HG02588 (cell line): Measurements from ENCODE around the gene SOX18.

ENCODE experiments used
- ATAC-seq: cut with Tn5 transposase; IDR thresholded peaks from one replicate; pipeline ENCODE4 v1.9.1; 2021; ENCODE audit warnings: mild to moderate bottlenecking, moderate library complexity; ENCODE audit not compliant: unreplicated experiment

Gene SOX18

DNA sequence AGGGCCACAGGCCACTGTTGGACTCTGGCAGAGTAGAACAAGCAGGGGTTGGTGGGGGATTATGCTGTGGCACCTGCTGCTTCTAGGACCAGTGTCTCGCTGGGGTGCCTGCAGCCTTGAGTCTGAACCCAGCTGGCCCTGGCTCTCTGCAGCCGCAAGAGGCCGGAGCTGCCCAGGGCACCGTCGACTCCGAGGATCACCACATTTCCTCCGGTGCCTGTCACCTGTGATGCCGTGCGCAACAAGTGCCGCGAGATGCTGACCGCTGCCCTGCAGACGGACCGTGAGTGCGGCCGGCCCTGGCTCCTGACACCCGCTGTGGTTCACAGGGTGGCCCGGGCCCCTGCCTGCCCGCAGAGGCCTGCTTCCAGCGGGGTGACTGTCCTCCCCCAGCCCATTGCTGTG is 19.8 kb upstream of the SOX18 start:
- ATAC-seq = no peak

DNA sequence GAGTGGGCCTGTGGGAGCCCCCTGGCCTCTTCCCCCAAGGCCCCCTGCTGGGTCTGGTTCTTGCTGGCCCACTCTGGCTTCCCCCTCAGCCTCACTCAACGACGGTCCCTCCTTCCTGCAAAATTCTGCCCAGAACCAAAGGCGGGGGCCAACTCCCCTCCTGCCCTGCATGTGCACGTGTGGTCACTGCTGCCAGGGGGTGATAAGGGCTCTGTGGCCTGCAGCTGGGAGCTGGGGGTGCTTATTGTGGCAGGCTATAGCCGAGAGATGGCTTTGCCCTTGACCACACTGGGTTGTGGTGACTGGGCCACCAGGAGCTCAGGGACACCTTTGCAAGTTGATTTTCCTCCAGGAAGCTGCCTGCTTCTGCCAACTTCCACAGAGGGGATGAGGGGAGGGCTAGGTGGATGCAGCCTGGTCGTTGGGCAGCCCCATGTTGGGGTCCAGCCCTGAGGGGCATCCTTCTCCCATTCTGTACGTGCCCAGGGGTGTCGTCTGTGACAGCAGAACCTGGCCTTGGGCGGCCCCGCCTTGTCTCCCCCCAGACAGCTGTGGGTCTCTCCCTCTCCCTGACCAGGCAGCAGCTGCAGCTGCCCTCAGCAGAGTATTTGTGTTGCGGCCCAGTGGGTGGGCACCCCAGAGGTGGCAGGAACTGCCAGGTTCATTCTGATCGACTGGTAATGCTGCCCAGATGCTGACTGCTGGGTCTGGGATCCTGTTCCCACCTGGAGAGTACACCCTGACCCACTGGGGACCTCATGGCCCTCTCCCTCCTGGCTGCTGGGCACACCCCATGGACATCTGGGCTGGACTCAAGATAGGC is 19.2 kb upstream of the SOX18 start:
- ATAC-seq = no peak

DNA sequence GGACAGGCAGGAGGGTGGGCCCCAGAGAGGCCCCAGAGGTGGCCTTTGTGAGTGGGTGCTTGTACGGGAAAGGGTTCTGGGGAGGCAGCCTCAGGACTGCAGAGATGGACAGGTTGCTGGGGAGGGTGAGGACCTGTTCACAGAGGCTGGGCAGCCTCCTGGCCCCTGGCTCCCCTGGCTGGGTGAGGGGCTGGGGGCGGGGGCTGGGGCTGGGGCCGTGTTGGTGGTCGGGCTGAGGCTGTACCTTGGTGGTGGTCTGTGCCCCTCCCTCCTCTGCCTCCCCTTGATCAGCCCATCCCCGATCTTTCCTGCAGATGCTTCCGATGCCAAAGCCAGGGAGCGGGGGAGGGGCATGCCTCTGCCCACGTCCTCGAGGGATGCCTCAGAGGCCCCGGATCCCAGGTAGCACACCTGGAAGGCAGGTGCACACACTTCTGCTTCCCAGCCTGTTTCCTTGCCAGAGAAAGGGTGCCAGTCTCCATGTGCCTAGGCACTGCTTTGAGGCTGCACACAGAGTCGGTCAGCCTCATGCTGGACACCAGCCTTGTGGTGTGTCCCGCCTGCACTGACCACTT is 18.4 kb upstream of the SOX18 start:
- no peak for ATAC-seq

- ATAC-seq = no peak
Observed at GRCh38 chr20:64067005-64067632, 17.7 kb upstream of the SOX18 start.

DNA sequence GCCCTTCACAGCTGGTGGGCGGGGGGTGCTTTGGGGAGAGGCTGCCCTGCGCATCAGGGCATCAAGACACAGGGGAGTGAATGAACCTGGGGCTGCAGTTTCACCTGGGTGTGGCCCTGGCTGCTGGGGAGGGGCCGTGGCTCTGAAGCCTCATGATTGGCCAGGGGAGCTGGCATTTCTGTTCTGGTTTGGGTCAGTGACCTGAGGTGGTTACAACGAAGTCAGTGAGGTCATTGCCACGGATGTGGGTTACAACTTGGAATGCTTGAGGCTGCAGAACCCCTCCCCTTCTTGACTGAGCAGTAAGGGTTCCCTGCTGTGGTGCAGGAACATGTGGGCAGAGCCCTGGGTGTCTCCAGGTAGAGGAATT is 16.5 kb upstream of the SOX18 start:
- no peak for ATAC-seq

DNA sequence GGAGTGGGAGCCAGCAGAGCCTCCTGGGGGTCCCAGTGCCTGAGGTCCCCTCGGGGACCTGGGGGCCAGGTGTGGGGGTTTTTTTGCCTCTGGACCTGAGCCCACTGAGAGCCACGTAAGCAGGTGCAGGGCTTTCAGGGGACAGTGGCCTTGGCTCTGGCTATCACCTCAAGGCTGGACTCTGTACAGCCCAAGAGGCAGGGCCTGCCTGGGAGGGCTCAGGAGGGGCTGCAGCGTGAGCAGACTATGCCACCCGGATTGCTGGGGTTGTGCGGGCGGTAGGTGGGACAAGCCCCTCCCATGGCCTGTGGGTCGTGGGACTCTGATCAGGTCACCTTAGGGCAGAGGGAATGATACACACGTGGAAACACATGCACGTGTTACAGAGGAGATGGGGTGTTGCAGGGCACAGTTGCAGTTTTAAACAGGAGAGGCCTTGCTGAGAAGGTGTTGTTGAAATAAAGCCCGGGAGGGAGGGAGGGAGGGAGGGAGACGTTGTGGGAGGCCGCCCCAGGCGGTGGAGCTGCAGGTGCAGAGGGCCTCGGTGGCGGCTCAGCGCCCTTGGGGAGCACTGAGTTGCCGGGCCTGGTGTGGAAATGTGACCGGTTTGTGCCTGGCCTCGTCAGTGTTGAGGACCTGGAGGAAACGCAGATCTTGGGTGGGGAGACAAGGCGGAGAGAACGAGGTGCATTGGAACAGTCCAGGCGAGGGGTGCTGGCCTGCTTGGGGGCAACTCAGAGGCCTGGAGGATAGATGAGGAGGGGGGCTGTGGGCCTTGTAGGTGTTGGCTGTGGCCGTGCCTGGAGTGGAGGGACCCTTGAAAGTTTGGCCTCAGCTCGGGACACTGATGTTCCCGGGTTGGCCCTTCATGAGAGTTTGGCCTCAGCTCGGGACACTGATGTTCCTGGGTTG is 15.9 kb upstream of the SOX18 start:
- no peak for ATAC-seq

- no peak for ATAC-seq
Observed at GRCh38 chr20:64064145-64064698, 14.8 kb upstream of the SOX18 start.

DNA sequence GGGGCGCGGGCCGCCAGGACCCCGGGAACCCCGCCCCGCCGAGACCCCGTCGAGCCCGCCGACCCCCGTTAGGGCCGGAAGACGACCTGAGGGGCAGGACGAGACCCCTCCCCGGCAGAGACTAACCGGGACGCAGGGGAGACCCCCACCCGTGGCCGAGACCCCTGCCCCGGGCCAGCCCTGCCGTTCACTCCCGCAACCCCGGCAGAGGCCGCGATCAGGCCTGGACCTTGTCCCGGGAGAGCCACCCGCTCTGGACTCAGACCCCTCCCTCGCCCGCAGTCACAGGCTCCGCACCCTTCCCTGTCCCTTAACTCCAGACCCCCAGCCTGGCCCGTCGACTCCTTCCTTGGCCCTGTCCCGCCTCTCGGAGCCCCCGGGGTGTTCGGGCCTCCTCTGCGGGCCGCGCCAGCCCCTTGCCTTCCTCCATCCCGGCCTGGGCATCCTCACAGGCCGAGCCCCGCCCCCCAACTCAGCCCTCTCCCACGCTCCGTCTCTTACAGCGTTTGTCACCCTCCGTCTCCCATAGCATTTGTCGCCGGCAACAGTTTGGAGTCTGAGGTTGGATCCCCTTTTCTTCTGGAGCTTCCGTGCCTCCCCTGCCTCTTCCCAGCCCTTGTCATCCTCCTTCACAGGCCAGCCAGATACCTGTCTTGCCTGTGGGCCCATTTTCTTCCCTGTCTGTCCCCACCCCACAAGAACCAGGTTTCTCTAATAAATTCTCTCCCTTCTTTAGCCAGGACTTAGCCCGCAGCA is 14.1 kb upstream of the SOX18 start:
- ATAC-seq = no peak

DNA sequence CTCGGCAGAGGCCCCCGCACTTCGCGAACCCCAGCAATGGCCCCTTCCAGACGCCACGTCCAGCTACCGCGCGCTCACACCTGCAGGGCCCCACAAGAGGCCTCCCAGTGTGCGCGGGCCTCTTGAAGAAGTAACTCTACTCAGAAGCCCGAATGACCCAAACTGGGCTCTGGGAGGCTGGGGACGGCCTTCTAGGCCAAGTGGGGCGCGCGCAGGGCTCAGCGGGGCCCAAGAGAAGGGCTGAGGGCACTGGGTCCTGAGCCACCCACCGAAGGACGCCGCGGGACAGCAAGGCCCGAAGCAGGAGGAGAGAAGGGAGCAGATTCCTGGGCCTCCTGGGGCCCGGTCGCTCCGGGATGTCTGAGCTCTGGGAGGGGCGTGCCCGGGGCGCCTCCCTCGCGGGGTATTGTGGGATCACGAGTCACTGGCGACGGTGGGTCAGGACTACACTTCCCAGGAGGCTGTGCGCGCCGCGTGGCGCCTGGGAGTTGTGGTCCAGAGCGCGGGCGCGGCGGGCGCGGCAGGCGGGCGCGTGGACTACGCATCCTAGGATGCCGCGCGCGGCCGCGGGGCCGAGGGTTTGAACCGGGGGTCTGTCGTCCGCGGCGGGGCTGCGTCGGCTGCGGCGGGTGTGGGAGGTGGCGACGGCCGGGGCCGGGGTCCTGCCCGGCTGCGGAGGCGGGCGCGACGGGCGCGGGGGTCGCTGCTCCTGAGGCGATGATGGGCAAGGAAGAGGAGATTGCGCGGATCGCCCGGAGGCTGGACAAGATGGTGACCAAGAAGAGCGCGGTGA is 13.4 kb upstream of the SOX18 start, which contains the start of gene TCEA2:
Gene TCEA2, plus strand, starts transcription at position 603 of the 793 bp plus-strand sequence. Its CDS starts 115 bp downstream, at position 718.
- peak; percentile 81 for ATAC-seq

- ATAC-seq = no peak
Observed at GRCh38 chr20:64062276-64062595, 12.8 kb upstream of the SOX18 start.

DNA sequence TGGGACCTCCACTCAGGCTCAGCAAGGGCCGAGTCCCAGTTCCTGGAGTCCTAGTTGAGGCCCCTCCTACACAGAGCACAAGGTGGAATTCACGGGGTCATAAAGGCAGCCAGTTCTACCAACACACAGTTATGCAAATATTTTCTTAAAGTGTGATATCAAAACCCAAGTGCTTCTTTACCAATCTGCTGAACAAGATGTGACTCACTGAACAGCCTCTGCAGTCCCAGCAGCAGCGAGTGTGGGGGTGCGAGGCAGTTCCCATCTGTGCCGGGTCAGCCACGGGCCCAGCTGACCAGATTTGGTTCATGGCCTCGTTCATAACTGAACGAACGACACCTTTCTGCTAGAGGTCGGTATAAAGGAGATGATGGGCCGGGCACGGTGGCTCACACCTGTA is 9.1 kb upstream of the SOX18 start:
- no peak for ATAC-seq

GRCh38 chr20:64057628-64058498 is 8.4 kb upstream of the SOX18 start:
- ATAC-seq = no peak

GRCh38 chr20:64056889-64057627 is 7.6 kb upstream of the SOX18 start:
- ATAC-seq = no peak

DNA sequence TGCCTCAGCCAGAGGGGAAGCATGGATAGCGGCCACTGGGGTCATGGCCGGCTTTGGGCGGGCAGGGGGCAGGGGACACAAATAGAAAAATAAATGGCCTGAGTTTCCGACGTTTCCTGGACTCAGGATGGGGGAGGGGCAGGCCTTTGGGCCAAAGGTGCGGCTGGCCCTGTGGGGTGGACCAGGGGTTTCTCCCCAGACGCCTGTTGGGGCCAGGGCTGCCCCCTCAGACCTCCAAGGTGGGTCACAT is 7.1 kb upstream of the SOX18 start:
- no peak for ATAC-seq

DNA sequence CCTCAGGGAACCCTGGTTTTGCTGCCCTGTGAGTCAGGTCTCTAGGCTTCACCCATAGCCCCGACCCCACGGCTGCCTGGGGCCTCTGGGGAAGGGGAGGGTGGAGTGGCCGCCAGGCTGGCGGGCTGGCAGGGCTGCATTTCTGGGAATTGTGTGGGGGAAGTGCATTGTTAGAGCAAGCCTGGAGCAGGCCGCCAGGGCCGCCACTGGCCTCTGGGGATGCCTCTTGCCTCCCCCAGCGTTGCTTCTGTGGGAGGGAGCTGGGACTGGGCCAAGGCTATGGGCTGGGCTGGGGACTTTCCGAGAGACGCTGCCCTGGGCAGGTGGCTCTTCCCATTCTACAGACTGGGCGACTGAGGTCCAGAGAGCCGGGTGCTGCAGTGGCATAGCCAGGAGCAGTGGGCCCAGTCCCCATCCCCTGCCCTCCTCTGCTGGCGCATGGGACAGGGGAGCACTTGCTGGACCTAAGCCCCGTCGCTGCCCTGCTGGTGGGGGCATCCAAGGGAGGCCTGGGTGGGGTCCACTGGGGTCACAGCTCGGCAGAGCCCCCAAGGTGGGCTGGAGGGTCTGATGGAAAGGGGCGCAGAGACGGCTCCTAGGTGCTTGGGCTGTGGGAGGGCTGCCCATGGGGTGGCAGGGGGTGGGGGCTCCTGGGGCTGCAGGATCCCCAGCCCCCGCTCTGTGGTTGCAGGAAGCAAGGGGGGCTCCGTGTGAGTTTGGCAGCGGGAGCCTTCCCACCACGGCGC is 6.6 kb upstream of the SOX18 start:
- no peak for ATAC-seq

DNA sequence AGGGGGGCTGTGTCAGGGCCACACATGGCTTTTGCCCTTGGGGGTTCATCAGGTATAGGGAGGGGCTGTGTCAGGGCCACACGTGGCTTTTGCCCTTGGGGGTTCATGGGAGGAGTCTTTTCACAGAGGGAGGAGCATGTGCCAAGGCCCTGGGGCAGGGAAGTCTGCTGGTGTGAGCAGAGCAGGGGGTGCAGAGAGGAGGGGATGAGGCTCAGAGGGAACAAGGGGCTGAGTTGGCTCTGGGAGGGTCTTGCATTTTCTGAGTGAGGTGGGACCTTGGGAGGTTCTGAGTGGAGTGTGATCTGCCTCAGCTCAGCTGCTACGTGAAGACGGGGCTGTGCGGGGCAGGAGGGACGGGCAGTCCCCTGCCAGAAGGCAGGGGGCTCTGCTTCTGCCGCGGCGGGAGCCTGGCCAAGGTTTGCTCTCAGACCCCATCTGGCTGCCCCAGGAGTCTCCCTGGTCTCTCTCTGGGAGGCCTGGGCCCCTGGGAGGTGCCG is 6.0 kb upstream of the SOX18 start:
- ATAC-seq = no peak
